ENCODE measurements around the gene CCR1. TPM values are rescaled to one million over a fixed set of nuclear protein-coding genes. Genes with fewer than 3 reads are reported as not detected.

The CCR1 gene
- total RNA-seq, 4 donors from 2014 or later, result 0.26 to 2.2 (median 1.0) TPM

DNA sequence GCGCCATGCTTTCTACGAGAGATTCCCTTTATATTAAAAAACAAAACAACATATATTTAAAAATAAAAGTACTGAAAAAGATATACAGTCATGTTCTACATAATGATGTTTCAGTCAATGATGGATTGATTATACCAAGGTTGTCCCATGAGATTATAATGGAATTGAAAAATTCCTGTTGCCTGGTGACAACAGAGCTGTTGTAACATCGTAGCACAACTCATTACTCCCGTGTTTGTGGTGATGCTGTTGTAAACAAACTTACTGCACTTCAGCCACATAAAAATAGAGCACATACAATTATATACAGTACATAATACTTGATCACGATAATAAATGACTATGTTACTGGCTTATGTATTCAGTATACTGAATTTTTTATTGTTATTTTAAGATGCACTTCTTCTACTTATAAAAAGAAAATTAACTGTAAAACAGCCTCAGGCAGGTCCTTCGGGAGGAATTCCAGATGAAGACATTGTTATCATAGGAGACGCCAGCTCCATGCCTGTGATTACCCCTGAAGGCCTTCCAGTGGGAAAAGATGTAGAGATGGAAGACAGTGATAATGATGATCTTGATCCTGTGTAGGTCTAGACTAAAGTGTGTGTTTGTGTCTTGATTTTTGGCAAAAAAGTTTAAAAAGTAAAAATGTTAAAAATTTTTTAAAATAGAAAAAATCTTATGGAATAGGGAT lies 11.7 kb downstream of the CCR1 start:
- Histone ChIP-seq H3K27ac (no peak overlapping the region), H3K36me3 (no peaks in the 10 kb centered on the region), H3K4me3 (no peak overlapping the region), H3K9me3 (no peaks in the 10 kb centered on the region), H3K4me1 (no peaks in the 10 kb centered on the region), H3K27me3 (no peaks in the 10 kb centered on the region)
- TF ChIP-seq, protein P1, sequence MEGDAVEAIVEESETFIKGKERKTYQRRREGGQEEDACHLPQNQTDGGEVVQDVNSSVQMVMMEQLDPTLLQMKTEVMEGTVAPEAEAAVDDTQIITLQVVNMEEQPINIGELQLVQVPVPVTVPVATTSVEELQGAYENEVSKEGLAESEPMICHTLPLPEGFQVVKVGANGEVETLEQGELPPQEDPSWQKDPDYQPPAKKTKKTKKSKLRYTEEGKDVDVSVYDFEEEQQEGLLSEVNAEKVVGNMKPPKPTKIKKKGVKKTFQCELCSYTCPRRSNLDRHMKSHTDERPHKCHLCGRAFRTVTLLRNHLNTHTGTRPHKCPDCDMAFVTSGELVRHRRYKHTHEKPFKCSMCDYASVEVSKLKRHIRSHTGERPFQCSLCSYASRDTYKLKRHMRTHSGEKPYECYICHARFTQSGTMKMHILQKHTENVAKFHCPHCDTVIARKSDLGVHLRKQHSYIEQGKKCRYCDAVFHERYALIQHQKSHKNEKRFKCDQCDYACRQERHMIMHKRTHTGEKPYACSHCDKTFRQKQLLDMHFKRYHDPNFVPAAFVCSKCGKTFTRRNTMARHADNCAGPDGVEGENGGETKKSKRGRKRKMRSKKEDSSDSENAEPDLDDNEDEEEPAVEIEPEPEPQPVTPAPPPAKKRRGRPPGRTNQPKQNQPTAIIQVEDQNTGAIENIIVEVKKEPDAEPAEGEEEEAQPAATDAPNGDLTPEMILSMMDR (IDR thresholded peaks at IDR 0.05), result no peak
- TF ChIP-seq POLR2A (IDR thresholded peaks at IDR 0.05), result no peak
- no peak for TF ChIP-seq POLR2AphosphoS5 (IDR thresholded peaks at IDR 0.05)
- no peak for TF ChIP-seq EP300 (IDR thresholded peaks at IDR 0.05)
- DNase-seq (ENCODE audit: low spot score in 2 of 2), result no peak
- WGBS, result 74% methylated on average over 7 of the region's 7 CpGs

DNA sequence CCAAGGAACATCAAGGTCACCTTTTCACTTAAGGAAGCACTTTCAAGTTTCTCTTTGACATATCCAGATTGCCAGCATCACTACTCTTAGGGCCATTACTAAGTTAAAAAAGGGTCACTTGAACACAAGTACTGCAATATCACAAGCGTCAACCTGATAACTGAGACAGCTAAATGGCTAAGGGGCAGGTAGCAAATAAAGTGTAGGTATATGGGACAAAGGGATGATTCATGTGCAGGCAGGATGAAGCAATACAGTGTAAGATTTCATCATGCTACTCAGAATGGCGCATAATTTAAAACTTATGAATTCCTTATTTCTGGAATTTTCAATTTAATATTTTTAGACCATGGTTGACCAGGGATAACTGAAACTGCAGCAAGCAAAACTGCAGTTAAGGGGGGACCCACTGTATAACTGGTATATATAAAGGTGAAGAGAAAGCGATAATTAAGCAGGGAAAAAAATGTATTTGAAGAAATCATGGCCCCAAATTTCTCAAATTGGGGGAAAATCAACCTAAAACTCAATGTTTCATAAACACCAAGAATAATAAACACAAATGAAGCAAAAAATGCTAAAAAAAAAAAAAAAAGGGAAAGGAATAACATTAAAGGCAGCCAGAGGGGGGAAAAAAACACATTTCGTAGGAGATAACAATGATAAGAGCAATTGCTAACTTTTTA lies 13.1 kb downstream of the CCR1 start:
- no peak for DNase-seq (ENCODE audit: low spot score in 2 of 2)
- H3K36me3 ChIP-seq, result no peaks in the 10 kb centered on the region
- H3K27me3 ChIP-seq, result no peaks in the 10 kb centered on the region
- H3K27ac ChIP-seq, result no peak overlapping the region
- H3K4me3 ChIP-seq, result no peak overlapping the region
- 85% methylated on average over 4 of the region's 4 CpGs for WGBS
- no peaks in the 10 kb centered on the region for H3K9me3 ChIP-seq
- no peaks in the 10 kb centered on the region for H3K4me1 ChIP-seq
- TF ChIP-seq POLR2A (IDR thresholded peaks at IDR 0.05) (no peak), POLR2AphosphoS5 (IDR thresholded peaks at IDR 0.05) (no peak), EP300 (IDR thresholded peaks at IDR 0.05) (no peak)
- TF ChIP-seq, protein P1 (IDR thresholded peaks at IDR 0.05), result no peak

DNA sequence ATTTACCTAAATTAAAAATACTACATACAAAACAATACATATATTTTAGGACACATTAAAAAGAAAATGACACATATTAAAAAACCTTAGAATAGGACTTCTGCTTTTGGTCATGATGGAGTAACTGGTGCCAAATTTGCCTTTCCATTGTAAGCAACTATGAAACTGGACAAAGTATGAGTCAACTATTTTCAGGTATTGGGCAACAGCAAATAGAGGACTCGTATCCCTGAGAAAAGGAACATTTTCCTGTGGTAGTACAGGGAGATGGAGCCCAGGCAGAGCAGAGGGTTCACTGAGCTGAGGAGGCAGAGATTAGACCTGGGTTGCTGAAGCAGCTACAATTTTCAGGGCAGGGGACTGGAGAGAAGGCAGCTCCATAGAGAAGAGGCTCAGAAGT lies 14.7 kb downstream of the CCR1 start:
- Histone ChIP-seq H3K4me3 (no peak overlapping the region), H3K36me3 (no peaks in the 10 kb centered on the region), H3K9me3 (no peaks in the 10 kb centered on the region), H3K27ac (no peak overlapping the region), H3K27me3 (no peaks in the 10 kb centered on the region), H3K4me1 (no peaks in the 10 kb centered on the region)
- no peak for TF ChIP-seq EP300 (IDR thresholded peaks at IDR 0.05)
- TF ChIP-seq, protein P1 (IDR thresholded peaks at IDR 0.05), result no peak
- DNase-seq (ENCODE audit: low spot score in 2 of 2), result no peak
- WGBS, result 85% methylated on average over 1 of the region's 1 CpG

DNA sequence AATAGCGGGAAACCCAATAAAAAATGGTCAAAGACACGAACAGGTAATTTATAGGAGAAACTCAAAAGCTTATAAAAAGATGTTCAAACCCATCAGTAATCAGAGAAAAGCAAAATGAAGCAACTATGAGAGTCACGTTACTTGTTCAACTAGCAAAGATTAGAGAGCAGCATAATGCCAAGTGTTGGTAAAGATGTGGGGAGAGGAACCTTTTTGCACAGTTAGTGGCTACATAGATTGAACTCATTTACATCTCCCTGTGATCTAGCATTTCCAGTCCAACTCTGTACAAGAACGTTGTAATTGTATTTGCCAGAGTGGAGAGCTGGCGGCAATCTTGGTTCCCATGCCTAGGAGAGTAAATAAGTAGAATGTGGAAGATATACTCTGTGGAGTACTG lies 15.2 kb downstream of the CCR1 start:
- H3K4me1 ChIP-seq, result no peaks in the 10 kb centered on the region
- no peaks in the 10 kb centered on the region for H3K9me3 ChIP-seq
- DNase-seq (ENCODE audit: low spot score in 2 of 2), result no peak
- WGBS, result 77% methylated on average over 5 of the region's 5 CpGs
- TF ChIP-seq POLR2AphosphoS5 (IDR thresholded peaks at IDR 0.05), result no peak
- H3K27ac ChIP-seq, result no peak overlapping the region
- no peaks in the 10 kb centered on the region for H3K36me3 ChIP-seq
- no peaks in the 10 kb centered on the region for H3K27me3 ChIP-seq
- no peak overlapping the region for H3K4me3 ChIP-seq

DNA sequence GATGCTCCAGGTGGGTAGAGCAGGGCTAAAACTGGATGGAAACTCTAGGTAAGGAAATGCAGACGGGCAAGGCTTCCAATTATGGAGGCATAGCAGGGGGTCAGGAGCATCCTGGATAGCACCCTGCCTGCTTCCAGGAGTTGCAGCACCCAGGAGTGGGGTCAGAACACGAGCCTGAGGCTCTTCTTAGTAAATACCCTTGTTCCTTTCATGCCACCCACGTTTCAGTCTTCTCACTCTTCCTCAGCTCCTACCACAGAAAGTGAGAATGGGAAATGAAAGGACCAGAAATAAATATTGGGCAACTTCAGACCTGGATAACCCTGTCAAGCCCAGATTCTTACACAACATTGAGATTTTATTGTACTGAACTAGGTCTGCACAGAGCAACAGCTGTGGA lies 16.4 kb downstream of the CCR1 start:
- H3K4me1 ChIP-seq, result no peaks in the 10 kb centered on the region
- H3K27ac ChIP-seq, result no peak overlapping the region
- H3K4me3 ChIP-seq, result no peak overlapping the region
- no peak for DNase-seq (ENCODE audit: low spot score in 2 of 2)
- TF ChIP-seq POLR2A (IDR thresholded peaks at IDR 0.05), result no peak
- WGBS, result 44% methylated on average over 3 of the region's 3 CpGs
- no peaks in the 10 kb centered on the region for H3K9me3 ChIP-seq
- H3K27me3 ChIP-seq, result no peaks in the 10 kb centered on the region
- H3K36me3 ChIP-seq, result no peaks in the 10 kb centered on the region

DNA sequence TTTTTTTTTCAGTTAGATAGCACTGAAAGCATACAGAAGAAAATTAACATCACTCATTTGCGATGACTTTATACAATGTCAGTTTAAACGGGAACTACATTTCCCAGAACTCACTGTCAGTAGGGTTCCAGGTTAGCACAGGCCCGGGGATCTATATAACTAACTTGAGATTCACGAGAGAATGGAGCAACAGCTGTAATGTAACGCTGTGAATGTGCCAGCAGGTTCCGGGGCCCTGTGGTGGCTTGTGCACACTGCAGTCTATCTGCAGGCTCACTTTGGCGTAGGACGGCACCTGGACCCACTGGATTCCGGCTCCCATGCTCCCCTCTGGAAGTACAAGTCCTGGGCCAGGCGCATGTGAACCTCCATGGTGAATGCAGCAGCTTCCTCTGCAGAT lies 19.4 kb downstream of the CCR1 start:
- WGBS, result 99% methylated on average over 10 of the region's 10 CpGs
- H3K9me3 ChIP-seq, result no peaks in the 10 kb centered on the region

More for the DNA sequence above, 19.4 kb downstream of the CCR1 start:
- no peak for DNase-seq (ENCODE audit: low spot score in 2 of 2)
- no peak for TF ChIP-seq EP300 (IDR thresholded peaks at IDR 0.05)
- no peak for TF ChIP-seq POLR2AphosphoS5 (IDR thresholded peaks at IDR 0.05)
- TF ChIP-seq, protein P1 (IDR thresholded peaks at IDR 0.05), result no peak
- no peak for TF ChIP-seq POLR2A (IDR thresholded peaks at IDR 0.05)
- no peaks in the 10 kb centered on the region for H3K4me1 ChIP-seq
- H3K27ac ChIP-seq, result no peak overlapping the region
- no peak overlapping the region for H3K4me3 ChIP-seq
- no peaks in the 10 kb centered on the region for H3K36me3 ChIP-seq
- no peaks in the 10 kb centered on the region for H3K27me3 ChIP-seq

All from suprapubic skin (tissue), 4 donors.